Measurements from ENCODE around the gene SLF2.

DNA sequence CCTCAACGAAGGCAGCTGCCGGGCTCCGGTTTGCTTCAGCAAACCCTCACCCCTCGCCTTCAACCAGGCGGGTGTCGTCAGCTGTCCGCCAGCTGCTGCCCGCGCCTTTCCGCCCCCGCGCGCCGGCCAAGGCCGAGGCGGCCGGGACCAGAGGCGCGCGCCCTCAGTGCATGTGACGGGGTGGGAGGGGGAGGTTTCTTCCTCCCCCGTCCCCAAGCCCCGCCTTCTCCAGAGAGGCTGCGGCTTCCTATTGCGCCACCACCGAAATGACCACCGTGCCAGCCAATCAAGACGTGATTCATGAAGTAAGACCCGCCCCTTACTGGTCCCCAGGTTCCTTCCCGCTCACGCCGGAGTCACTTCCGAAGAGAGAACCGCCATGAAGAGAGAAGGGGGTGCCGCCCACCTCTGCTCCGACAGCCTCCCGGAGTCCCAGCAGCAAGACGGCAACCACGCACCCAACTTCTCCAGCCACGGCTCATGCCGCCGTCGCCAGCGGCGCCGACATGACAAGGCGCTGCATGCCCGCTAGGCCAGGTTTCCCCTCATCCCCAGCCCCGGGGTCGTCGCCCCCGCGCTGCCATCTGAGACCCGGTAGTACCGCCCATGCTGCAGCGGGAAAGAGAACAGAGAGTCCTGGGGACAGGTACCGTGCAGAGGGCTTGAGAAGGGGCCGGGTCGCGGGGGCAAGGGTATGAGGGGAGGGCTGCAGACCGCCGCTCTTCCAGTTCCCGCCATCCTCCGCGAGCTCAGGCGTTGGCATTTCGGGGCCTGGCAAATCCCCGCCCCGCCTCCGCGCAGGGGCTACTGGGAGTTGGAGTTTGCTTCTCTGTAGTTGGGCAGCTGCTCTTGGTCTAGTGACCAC lies at the start of gene SLF2:
- TF ChIP-seq OVOL2 (CRISPR knock-in tag; IDR thresholded peaks at IDR 0.05; ENCODE audit: borderline replicate concordance) (no peak), TCF7 (CRISPR knock-in tag; IDR thresholded peaks at IDR 0.05; ENCODE audit: low read depth) (no peak)
- TF ChIP-seq, protein P1, sequence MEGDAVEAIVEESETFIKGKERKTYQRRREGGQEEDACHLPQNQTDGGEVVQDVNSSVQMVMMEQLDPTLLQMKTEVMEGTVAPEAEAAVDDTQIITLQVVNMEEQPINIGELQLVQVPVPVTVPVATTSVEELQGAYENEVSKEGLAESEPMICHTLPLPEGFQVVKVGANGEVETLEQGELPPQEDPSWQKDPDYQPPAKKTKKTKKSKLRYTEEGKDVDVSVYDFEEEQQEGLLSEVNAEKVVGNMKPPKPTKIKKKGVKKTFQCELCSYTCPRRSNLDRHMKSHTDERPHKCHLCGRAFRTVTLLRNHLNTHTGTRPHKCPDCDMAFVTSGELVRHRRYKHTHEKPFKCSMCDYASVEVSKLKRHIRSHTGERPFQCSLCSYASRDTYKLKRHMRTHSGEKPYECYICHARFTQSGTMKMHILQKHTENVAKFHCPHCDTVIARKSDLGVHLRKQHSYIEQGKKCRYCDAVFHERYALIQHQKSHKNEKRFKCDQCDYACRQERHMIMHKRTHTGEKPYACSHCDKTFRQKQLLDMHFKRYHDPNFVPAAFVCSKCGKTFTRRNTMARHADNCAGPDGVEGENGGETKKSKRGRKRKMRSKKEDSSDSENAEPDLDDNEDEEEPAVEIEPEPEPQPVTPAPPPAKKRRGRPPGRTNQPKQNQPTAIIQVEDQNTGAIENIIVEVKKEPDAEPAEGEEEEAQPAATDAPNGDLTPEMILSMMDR (IDR thresholded peaks at IDR 0.05): no peak

Measured in WTC11 (cell line).